Trophoblast cell (in vitro differentiated cells and primary cell): Measurements from ENCODE around the gene ARHGEF40.
"Not testable (repeated sequence)": the region's sequence is repeated elsewhere in the genome, so short reads cannot be mapped to it uniquely, and the experiment has no call there.

Experiments
- DNase-seq, 2 donors: peaks; one replicate each; pipeline ENCODE4 v3.0.0-alpha.2; 2016
- H2AFZ ChIP-seq: 2 replicates; pipeline ENCODE4 v1.6.1; 2013; ENCODE audit warnings: low read length, moderate library complexity, mild to moderate bottlenecking; ENCODE audit not compliant: insufficient read depth, poor library complexity
- H2AK5ac ChIP-seq: 2 replicates; pipeline ENCODE4 v1.6.1; 2013; ENCODE audit warnings: mild to moderate bottlenecking, low read length
- H2BK120ac ChIP-seq: 2 replicates; pipeline ENCODE4 v1.6.1; 2013; ENCODE audit warnings: low read length, mild to moderate bottlenecking, moderate library complexity; ENCODE audit not compliant: insufficient read depth, poor library complexity
- H2BK12ac ChIP-seq: 2 replicates; pipeline ENCODE4 v1.6.1; 2013; ENCODE audit warnings: mild to moderate bottlenecking, low read length, moderate library complexity
- H2BK5ac ChIP-seq: 2 replicates; pipeline ENCODE4 v1.6.1; 2013; ENCODE audit warnings: low read length, low read depth, moderate library complexity, mild to moderate bottlenecking; ENCODE audit not compliant: poor library complexity
- H3K14ac ChIP-seq: 2 replicates; pipeline ENCODE4 v1.6.1; 2013; ENCODE audit warnings: mild to moderate bottlenecking, low read length
- H3K18ac ChIP-seq: 2 replicates; pipeline ENCODE4 v1.6.1; 2013; ENCODE audit warnings: mild to moderate bottlenecking, low read length
- H3K23ac ChIP-seq: 2 replicates; pipeline ENCODE4 v1.6.1; 2013; ENCODE audit warnings: low read length
- H3K27ac ChIP-seq: 2 replicates; pipeline ENCODE4 v1.5.1; 2013; ENCODE audit warnings: low read depth, mild to moderate bottlenecking, inconsistent platforms, low read length, moderate library complexity
- H3K27me3 ChIP-seq: 2 replicates; pipeline ENCODE4 v1.6.1; 2013; ENCODE audit warnings: inconsistent platforms, mild to moderate bottlenecking, low read length, moderate library complexity; ENCODE audit not compliant: insufficient read depth
- H3K36me3 ChIP-seq, 2 experiments: 1 replicate in 1 of 2; 2 replicates in 1 of 2; pipeline ENCODE4 v1.6.1; 2013; ENCODE audit warnings: low read length in 2 of 2, mild to moderate bottlenecking in 2 of 2, moderate library complexity in 1 of 2; ENCODE audit not compliant: insufficient read depth in 2 of 2, control insufficient read depth in 1 of 2
- H3K4ac ChIP-seq: 2 replicates; pipeline ENCODE4 v1.6.1; 2013; ENCODE audit warnings: low read depth, mild to moderate bottlenecking, low read length, moderate library complexity
- H3K4me1 ChIP-seq, 2 experiments: 1 replicate in 1 of 2; 2 replicates in 1 of 2; pipeline ENCODE4 v1.6.1; 2013; ENCODE audit warnings: low read length in 2 of 2, mild to moderate bottlenecking in 2 of 2, moderate library complexity in 1 of 2; ENCODE audit not compliant: insufficient read depth in 2 of 2, control insufficient read depth in 1 of 2
- H3K4me2 ChIP-seq: 2 replicates; pipeline ENCODE4 v1.6.1; 2013; ENCODE audit warnings: inconsistent platforms, mild to moderate bottlenecking, low read length, moderate library complexity
- H3K4me3 ChIP-seq: 2 replicates; pipeline ENCODE4 v1.5.1; 2013; ENCODE audit warnings: mild to moderate bottlenecking, low read depth, low read length, inconsistent platforms
- H3K79me1 ChIP-seq: one replicate; pipeline ENCODE4 v1.6.1; 2013; ENCODE audit warnings: low read length
- H3K79me2 ChIP-seq: 2 replicates; pipeline ENCODE4 v1.6.1; 2013; ENCODE audit warnings: low read length, mild to moderate bottlenecking; ENCODE audit not compliant: control insufficient read depth, insufficient read depth, poor library complexity
- H3K9ac ChIP-seq: 2 replicates; pipeline ENCODE4 v1.6.1; 2013; ENCODE audit warnings: mild to moderate bottlenecking, low read length
- H3K9me3 ChIP-seq: 2 replicates; pipeline ENCODE4 v1.6.1; 2013; ENCODE audit warnings: low read depth, mild to moderate bottlenecking, control low read depth, inconsistent platforms, low read length; ENCODE audit not compliant: insufficient read depth
- H4K12ac ChIP-seq: 2 replicates; pipeline ENCODE4 v1.6.1; 2013; ENCODE audit warnings: low read depth, mild to moderate bottlenecking, low read length, moderate library complexity
- H4K8ac ChIP-seq: 2 replicates; pipeline ENCODE4 v1.6.1; 2013; ENCODE audit warnings: low read depth, mild to moderate bottlenecking, low read length, moderate library complexity
- H4K91ac ChIP-seq: one replicate; pipeline ENCODE4 v1.6.1; 2013; ENCODE audit warnings: low read depth, mild to moderate bottlenecking, low read length, moderate library complexity
- WGBS: extraction: QIAGEN DNeasy Blood & Tissue Kit; methylation state at CpG from one replicate; pipeline ENCODE4 v1.1.7; 2013; ENCODE audit warnings: missing lambda C conversion rate; ENCODE audit not compliant: insufficient read length, insufficient coverage; ENCODE audit errors: extremely low coverage; 5-methylcytosine and 5-hydroxymethylcytosine counted together

ARHGEF40 gene

DNA sequence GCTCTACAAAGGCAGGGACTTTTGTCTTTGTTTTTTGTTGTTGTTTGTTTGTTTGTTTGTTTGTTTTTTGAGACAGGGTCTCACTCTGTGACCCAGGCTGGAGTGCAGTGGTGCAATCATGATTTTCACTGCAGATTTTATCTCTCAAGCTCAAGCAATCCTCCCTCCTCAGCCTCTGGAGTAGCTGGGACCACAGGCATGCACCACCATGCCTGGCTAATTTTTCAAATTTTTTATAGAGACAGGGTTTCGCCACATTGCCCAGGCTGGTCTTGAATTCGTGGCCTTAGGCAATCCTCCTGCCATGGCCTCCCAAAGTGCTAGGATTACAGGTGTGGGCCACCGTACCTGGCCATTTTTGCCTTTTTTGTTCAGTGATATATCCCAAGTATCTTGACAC, 29.2 kb upstream of the ARHGEF40 start:
- H3K79me2 ChIP-seq, H3K18ac ChIP-seq, H3K4ac ChIP-seq, H2BK120ac ChIP-seq, H3K4me3 ChIP-seq, H3K4me2 ChIP-seq, H2BK5ac ChIP-seq, H3K14ac ChIP-seq, H4K8ac ChIP-seq, H3K36me3 ChIP-seq, H2AFZ ChIP-seq, H2BK12ac ChIP-seq, H3K79me1 ChIP-seq, H4K12ac ChIP-seq, H3K9ac ChIP-seq, H4K91ac ChIP-seq, H3K27ac ChIP-seq, H3K23ac ChIP-seq, H3K9me3 ChIP-seq, H2AK5ac ChIP-seq, H3K27me3 ChIP-seq: not testable (repeated sequence)
- no CpG with 5 or more reads among the region's 3 CpGs for WGBS
- H3K4me1 ChIP-seq = peaks cover 18 to 26% of the 10 kb centered on the region in 2 experiments
- peak; percentile 84 to 95 for DNase-seq

DNA sequence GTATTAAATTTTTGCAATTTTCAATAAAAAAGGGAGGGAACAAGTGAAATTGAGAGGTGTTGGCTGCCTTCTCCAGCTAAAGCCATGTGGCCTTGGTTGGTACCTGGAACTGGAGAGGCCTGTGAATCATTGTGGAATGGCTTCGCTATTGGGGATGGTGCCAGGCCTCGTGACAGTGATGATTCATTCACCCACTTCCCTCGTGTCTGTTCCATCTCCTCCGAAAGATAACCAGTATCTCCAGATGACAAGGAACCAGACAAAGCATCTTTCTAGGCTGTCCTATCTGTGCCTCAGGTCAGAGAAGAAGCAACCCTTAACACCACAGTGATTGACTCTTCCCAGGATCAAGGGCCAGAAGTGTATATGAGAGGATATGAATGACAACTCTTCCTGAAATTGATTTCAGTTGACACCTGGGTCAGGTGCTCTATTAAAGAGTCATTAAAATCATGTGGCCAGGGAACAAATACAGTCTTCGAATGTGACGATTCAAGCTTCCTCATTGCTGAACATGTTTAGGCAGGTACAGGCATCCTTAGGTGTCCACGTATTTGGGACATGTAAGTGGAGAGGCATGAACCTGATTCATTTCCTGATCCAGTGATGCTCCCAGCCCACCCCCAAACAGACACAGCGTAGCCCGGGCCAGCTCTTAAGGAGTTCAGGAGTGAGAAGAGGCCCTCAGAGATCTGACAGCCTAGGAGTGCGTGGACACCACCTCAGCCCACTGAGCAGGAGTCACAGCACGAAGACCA, 28.2 kb upstream of the ARHGEF40 start, which contains the start of gene RNASE7:
RNASE7 (plus strand) TSS at position 687 of the 758 bp plus-strand sequence. CDS start 631 bp downstream, outside the sequence.
- H4K12ac ChIP-seq = no peak within 1 kb of the TSS
- H4K91ac ChIP-seq = peak within 1 kb of the TSS; percentile 8
- H4K8ac ChIP-seq = no peak within 1 kb of the TSS
- H2BK120ac ChIP-seq = no peak within 1 kb of the TSS
- no peaks in the 10 kb centered on the region for H3K79me2 ChIP-seq
- peak within 1 kb of the TSS; percentile 31 for H2AK5ac ChIP-seq
- no peak within 1 kb of the TSS for H3K4me3 ChIP-seq
- H3K4ac ChIP-seq = no peak within 1 kb of the TSS
- no CpG with 5 or more reads among the region's 11 CpGs for WGBS
- peak within 1 kb of the TSS; percentile 9 for H3K14ac ChIP-seq
- H3K23ac ChIP-seq = no peak within 1 kb of the TSS
- no peaks in the 10 kb centered on the region for H3K27me3 ChIP-seq
- peaks cover 18 to 26% of the 10 kb centered on the region in 2 experiments for H3K4me1 ChIP-seq
- H2BK12ac ChIP-seq = peak within 1 kb of the TSS; percentile 58
- peaks cover 4% of the 10 kb centered on the region for H3K79me1 ChIP-seq
- no peaks in the 10 kb centered on the region for H3K9me3 ChIP-seq
- no peak within 1 kb of the TSS for H2BK5ac ChIP-seq
- DNase-seq = peak; percentile 7 to 43
- H2AFZ ChIP-seq = no peak within 1 kb of the TSS
- H3K9ac ChIP-seq = no peak within 1 kb of the TSS
- H3K18ac ChIP-seq = no peak within 1 kb of the TSS
- H3K4me2 ChIP-seq = no peak within 1 kb of the TSS
- no peak within 1 kb of the TSS for H3K27ac ChIP-seq
- no peaks in the 10 kb centered on the region for H3K36me3 ChIP-seq

DNA sequence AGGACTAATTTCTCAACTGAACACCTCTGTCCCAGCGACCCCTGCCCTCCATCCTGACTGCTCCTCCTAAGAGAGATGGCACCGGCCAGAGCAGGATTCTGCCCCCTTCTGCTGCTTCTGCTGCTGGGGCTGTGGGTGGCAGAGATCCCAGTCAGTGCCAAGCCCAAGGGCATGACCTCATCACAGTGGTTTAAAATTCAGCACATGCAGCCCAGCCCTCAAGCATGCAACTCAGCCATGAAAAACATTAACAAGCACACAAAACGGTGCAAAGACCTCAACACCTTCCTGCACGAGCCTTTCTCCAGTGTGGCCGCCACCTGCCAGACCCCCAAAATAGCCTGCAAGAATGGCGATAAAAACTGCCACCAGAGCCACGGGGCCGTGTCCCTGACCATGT, 27.2 kb upstream of the ARHGEF40 start:
- no peak overlapping the region for H4K91ac ChIP-seq
- H3K27ac ChIP-seq = no peak overlapping the region
- no peak for DNase-seq
- no peak overlapping the region for H3K23ac ChIP-seq
- no peak overlapping the region for H2BK120ac ChIP-seq
- no peak overlapping the region for H3K9ac ChIP-seq
- no peaks in the 10 kb centered on the region for H3K36me3 ChIP-seq
- no peak overlapping the region for H3K4me2 ChIP-seq
- no peak overlapping the region for H2AFZ ChIP-seq
- no peak overlapping the region for H2BK5ac ChIP-seq
- H3K79me1 ChIP-seq = peaks cover 4% of the 10 kb centered on the region
- no peak overlapping the region for H2BK12ac ChIP-seq
- no peak overlapping the region for H2AK5ac ChIP-seq
- H3K9me3 ChIP-seq = no peaks in the 10 kb centered on the region
- H3K4me3 ChIP-seq = no peak overlapping the region
- peaks cover 18 to 26% of the 10 kb centered on the region in 2 experiments for H3K4me1 ChIP-seq
- WGBS = no CpG with 5 or more reads among the region's 8 CpGs
- no peak overlapping the region for H4K8ac ChIP-seq
- H3K18ac ChIP-seq = no peak overlapping the region
- H3K27me3 ChIP-seq = no peaks in the 10 kb centered on the region
- no peak overlapping the region for H4K12ac ChIP-seq
- H3K79me2 ChIP-seq = no peaks in the 10 kb centered on the region
- H3K4ac ChIP-seq = no peak overlapping the region
- no peak overlapping the region for H3K14ac ChIP-seq

DNA sequence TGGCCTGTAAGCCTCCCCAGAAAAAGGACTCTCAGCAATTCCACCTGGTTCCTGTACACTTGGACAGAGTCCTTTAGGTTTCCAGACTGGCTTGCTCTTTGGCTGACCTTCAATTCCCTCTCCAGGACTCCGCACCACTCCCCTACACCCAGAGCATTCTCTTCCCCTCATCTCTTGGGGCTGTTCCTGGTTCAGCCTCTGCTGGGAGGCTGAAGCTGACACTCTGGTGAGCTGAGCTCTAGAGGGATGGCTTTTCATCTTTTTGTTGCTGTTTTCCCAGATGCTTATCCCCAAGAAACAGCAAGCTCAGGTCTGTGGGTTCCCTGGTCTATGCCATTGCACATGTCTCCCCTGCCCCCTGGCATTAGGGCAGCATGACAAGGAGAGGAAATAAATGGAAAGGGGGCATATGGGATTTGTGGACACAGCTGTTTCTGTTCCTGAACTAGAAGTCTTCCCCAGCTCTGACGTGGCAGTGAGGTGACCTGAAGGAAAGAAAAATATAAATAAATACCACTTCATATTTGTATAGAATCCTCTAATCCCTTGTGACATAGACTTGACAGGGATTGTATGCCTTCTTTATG, 26.6 kb upstream of the ARHGEF40 start:
- H2AK5ac ChIP-seq = peak overlapping the region; percentile 65
- no peak overlapping the region for H3K4ac ChIP-seq
- no peak overlapping the region for H2BK5ac ChIP-seq
- H3K4me3 ChIP-seq = no peak overlapping the region
- H3K18ac ChIP-seq = no peak overlapping the region
- H3K9me3 ChIP-seq = no peaks in the 10 kb centered on the region
- no peaks in the 10 kb centered on the region for H3K36me3 ChIP-seq
- no CpG with 5 or more reads among the region's 2 CpGs for WGBS
- no peak overlapping the region for H4K12ac ChIP-seq
- no peak overlapping the region for H2BK120ac ChIP-seq
- H4K91ac ChIP-seq = no peak overlapping the region
- peaks cover 18 to 26% of the 10 kb centered on the region in 2 experiments for H3K4me1 ChIP-seq
- no peak overlapping the region for H2AFZ ChIP-seq
- H2BK12ac ChIP-seq = no peak overlapping the region
- H3K23ac ChIP-seq = no peak overlapping the region
- no peaks in the 10 kb centered on the region for H3K79me2 ChIP-seq
- peaks cover 4% of the 10 kb centered on the region for H3K79me1 ChIP-seq
- no peak for DNase-seq
- H3K4me2 ChIP-seq = no peak overlapping the region
- H3K27ac ChIP-seq = no peak overlapping the region
- no peaks in the 10 kb centered on the region for H3K27me3 ChIP-seq
- H4K8ac ChIP-seq = no peak overlapping the region
- no peak overlapping the region for H3K14ac ChIP-seq
- no peak overlapping the region for H3K9ac ChIP-seq
